HG03432 (cell line): Measurements from ENCODE around the gene PARP8.
"Not testable (repeated sequence)": the region's sequence is repeated elsewhere in the genome, so short reads cannot be mapped to it uniquely, and the experiment has no call there.

ENCODE experiments used
- ATAC-seq: cut with Tn5 transposase; IDR thresholded peaks from one replicate; pipeline ENCODE4 v1.9.1; 2021; ENCODE audit warnings: mild to moderate bottlenecking, moderate library complexity; ENCODE audit not compliant: unreplicated experiment

Gene PARP8

DNA sequence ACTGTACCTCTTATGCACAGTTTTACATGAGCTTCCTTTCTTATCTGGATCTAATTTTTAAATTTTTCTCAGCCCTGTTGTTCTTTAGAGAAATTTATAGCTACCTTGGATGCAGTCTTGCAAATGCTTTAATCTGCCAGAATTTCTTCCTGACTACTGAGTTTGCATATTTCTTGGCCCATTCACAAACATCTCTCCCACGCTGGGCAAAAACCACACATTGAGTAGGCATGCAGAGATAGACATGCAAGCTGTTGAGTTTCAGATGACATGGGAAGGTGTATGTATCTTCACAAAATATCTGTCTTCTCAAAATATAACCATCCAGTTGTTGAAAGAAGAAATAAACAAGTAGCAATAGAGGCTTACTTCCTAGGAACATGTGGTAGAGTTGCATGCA lies 101.2 kb downstream of the PARP8 start:
- ATAC-seq = no peak

DNA sequence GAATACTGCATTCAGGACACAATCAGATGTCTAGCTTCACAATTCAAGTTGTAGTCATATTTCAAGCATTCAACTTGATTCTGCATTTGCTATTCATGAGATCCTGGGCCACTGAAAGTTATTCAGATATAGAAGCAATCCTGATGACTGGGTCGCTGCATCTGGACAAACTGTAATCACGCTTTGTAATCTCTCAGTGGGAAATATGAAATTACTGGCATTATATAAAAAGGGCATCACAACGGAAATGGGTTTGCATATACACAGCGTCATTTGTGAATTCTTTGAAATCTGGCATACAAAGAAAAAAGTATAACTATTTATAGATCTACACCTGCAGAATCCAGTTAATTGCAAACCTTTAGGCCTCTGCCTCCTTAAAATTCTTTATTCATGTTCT lies 102.2 kb downstream of the PARP8 start:
- ATAC-seq = no peak

DNA sequence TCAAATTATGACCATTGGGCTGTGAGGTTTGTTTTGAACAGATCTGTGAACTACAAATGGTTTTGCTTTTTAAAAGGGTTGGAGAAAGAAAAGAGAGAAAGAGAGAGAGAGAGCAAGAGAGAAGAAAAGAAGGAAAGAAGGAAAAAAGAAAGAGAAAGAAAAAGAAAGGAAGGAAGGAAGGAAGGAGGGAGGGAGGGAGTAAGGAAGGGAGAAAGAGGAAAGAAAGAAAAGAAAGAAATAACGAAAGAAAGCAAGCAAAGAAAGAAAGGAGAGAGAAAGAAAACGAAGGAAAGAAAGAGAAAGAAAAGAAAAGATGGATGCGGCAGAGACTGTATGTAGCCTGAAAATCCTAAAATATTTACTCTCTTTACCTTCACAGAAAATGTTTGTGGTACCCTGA lies 104.0 kb downstream of the PARP8 start:
- no peak for ATAC-seq

DNA sequence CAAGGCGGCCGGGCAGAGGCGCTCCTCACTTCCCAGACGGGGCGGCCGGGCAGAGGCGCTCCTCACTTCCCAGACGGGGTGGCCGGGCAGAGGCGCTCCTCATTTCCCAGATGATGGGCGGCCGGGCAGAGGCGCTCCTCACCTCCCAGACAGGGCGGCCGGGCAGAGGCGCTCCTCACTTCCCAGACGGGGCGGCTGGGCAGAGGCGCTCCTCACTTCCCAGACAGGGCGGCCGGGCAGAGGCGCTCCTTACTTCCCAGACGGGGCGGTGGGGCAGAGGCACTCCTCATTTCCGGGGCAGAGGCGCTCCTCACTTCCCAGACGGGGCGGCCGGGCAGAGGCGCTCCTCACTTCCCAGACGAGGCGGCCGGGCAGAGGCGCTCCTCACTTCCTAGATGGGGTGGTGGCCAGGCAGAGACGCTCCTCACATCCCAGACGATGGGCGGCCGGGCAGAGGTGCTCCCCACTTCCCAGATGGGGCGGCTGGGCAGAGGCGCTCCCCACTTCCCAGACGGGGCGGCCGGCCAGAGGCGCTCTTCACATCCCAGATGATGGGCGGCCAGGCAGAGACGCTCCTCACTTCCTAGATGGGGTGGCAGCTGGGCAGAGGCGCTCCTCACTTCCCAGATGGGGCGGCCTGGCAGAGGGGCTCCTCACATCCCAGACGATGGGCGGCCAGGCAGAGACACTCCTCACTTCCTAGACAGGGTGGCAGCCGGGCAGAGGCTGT lies 108.2 kb downstream of the PARP8 start:
- not testable (repeated sequence) for ATAC-seq

DNA sequence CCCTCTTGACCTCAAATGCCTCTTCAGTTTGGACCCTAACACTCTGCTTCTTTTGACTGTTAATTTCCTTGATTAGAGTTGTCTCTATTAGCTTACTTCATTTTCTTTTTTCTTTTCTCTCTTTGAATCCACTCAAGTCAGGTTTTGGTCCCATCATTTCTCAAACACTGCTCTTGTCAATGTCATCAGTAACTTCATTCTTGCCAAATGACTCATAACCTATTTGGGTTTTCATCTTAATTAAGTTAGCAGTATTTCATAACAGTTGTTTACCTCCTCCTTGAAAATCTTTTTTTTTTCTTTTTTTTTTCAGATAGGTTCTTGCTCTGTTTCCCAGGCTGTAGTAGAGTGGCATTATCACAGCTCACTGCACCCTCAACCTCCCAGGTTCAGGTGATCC lies 119.6 kb downstream of the PARP8 start:
- no peak for ATAC-seq

DNA sequence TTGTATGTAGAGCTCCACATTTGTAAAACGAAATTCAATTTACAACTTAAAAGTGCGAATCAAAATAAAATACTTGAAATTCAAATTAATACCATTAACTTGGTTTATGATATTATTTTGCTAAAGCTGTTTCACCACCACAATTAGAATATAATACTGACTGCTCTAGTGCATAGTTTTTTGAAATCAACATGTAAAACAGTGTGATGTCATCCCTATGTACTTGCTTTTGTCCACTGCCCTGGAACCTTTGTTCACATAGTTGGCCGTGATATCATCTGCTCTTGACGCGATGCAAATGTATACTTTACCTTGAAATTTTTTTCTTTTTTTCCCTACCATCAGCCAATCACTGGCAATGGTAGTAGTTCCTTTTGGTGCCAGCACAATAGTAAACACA lies 125.4 kb downstream of the PARP8 start:
- ATAC-seq = no peak

DNA sequence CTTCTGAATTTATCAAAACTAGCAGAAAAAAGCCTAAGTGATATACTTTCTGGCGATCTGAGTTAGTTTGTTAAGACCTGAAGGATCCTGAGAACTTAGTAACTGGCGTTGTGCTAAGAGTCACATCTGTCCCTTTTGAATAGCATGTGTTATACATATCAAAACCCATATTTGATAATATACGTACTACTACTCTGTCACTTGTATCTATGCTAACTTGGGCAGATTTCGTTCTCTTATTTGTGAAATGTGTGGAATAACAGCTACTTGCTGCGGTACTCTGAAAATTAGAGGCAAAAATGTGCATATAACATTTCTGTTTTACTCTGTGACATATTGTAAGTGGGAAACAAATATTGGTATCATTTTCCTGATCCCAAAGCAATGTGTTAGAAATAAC lies 126.4 kb downstream of the PARP8 start:
- no peak for ATAC-seq

- ATAC-seq = no peak
Measured at GRCh38 chr5:50794812-50795211, 128.4 kb downstream of the PARP8 start.

- ATAC-seq = no peak
Measured at GRCh38 chr5:50798002-50798401, 131.6 kb downstream of the PARP8 start.

DNA sequence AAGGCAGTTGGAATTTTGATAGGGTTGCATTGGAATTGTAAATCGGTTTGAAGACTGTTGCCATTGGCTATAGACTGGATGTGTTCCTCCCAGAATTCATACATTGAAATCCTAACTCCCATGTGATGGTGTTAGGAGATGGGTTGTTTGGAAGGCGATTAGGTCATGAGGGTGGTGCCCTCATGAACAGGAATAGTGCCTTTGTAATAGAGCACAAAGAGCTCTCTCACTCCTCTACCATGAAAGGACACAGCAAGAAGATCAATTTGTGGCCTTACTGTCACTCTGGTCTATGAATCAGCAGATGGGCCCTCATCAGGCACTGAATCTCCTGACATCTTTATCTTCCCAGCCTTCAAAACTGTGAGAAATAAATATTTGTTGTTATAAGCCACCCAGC lies 133.2 kb downstream of the PARP8 start:
- no peak for ATAC-seq

DNA sequence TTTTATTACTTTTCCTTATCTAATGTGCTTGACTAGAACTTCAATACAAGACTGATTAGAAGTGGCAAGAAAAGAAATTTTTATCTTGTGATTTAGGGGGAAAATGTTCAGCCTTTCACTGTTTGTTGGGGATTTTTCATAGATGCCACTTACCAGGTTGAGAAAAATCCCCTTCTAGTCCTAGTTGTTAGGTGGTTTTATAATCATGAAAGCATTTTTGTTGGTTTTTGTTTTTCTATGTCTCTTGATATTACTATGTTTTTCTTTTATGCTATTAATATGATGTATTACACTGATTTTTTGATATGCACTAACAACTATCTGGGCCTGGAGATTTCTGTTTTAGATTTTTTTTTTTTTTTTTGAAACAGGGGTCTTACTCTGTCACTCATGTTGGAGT lies 134.0 kb downstream of the PARP8 start:
- ATAC-seq = peak; percentile 71

- no peak for ATAC-seq
Measured at GRCh38 chr5:50807661-50808060, 141.2 kb downstream of the PARP8 start.

- no peak for ATAC-seq
Measured at GRCh38 chr5:50808406-50808805, 142.0 kb downstream of the PARP8 start.

GRCh38 chr5:50811746-50812145 lies 145.3 kb downstream of the PARP8 start:
- ATAC-seq = not testable (repeated sequence)

GRCh38 chr5:50813691-50814090 lies 147.3 kb downstream of the PARP8 start:
- no peak for ATAC-seq

DNA sequence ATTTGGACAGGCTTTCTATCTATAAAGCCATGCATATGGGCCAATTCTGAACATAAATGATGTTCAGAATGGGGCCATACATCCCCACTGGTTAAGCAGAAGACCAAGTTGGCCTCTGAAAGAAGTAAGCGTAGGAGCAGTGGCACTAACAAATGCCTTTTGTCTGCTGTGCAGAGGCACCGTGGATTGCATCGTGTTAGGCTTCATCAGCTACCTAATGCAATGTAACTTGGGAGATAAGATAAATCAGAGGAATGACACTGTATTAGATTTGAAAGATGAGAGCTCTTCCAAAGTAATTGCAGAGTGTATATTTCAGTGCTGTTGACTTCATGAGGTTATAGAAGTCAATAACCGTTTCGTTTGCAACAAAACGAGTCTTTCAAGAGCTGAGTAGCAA lies 148.1 kb downstream of the PARP8 start:
- ATAC-seq = no peak

- no peak for ATAC-seq
Measured at GRCh38 chr5:50822046-50822445, 155.6 kb downstream of the PARP8 start.

GRCh38 chr5:50822761-50823160 lies 156.3 kb downstream of the PARP8 start:
- ATAC-seq = no peak

DNA sequence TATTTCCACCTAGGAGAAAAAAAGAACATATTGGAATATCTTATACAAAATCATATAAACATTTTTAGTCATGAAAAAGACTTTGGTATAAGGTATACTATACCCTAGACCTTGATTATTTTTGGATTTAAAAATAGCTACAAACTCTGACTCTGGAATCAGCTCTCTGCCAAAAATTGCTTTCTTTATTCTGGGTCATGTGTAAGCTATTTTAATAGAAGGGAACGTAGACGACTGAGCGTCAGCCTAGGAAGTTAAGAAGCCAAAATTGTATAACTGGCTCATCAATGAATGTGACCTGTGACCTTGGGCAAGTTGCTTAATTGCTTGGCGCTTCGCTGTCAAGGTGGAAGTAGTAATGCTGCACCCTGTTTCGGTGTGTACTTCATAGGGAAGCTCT lies 157.1 kb downstream of the PARP8 start:
- no peak for ATAC-seq

DNA sequence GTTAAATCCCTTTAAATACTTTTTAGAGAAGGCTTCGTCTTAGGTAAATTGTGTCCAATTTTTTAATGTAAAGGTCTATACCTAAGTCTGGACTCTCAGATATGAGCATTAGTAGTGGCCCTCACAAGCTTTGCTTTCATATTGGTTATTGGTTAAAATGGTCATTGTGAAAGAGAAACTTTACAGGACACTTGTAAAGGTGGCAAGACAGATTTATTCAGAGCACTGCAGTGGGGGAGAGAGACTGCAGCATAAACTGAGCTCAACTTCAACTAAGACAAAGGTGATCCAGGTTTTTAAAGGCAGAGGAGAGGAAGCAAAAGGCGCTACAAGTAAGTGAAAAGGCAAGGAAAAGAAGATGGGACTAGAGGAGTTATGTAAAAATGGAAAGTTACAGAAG lies 157.7 kb downstream of the PARP8 start:
- no peak for ATAC-seq

DNA sequence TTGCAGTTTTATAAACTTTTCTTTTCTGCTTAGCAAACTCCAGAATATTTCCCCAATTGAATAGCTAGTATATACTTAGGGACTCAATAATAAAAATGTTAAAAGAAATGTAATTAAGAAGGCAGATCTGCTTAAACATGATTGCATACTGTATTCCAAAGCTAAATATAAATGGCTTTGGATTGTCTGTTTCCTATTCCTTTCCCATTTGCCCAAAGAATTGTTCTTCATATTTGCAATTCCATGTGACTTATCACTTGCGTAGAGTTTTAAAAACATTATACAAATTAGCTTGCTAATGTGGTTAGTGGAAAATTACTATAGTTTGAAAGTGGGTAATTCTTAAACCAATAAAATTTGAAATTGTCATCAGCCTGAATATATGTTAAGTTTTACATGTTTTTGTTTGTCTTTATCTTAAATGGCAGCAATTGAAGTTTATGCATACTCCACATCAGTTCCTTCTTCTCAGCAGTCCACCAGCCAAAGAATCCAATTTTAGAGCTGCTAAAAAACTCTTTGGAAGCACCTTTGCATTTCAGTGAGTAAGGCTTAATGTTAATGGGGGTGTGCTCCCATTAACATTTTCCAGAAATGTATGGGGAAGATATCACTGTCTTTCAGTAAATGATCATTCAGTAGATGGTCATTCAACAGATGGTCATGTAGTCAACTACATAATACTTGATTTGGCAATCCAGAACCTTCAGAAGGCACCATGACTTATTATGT lies 161.2 kb downstream of the PARP8 start:
- no peak for ATAC-seq

- no peak for ATAC-seq
Measured at GRCh38 chr5:50829023-50829422, 162.6 kb downstream of the PARP8 start.
